SJSA1 (cell line): ENCODE results near the gene HDAC4. TPM values are rescaled to one million over a fixed set of nuclear protein-coding genes. Genes with fewer than 3 reads are reported as not detected.

Experiments used
- DNase-seq, 2 experiments: peaks; one replicate each; pipeline ENCODE4 v3.0.0-alpha.2; 2015 to 2020; ENCODE audit warnings: low spot score in 2 of 2, low read depth in 1 of 2
- H3K27ac ChIP-seq: fragments of 250-450 bp; sonication (Bioruptor Pico); 2 replicates; pipeline ENCODE4 v1.5.1; 2020; ENCODE audit warnings: mild to moderate bottlenecking, moderate library complexity
- H3K27me3 ChIP-seq: fragments of 250-450 bp; sonication (Bioruptor Pico); replicated peaks from 2 replicates; pipeline ENCODE4 v1.5.1; 2020; ENCODE audit warnings: mild to moderate bottlenecking, moderate library complexity
- H3K36me3 ChIP-seq: fragments of 250-450 bp; sonication (Bioruptor Pico); 2 replicates; pipeline ENCODE4 v1.5.1; 2020; ENCODE audit warnings: mild to moderate bottlenecking
- H3K4me1 ChIP-seq: fragments of 250-450 bp; sonication (Bioruptor Pico); replicated peaks from 2 replicates; pipeline ENCODE4 v1.6.1; 2021; ENCODE audit warnings: mild to moderate bottlenecking
- H3K4me3 ChIP-seq: fragments of 250-450 bp; sonication (Bioruptor Pico); 2 replicates; pipeline ENCODE4 v1.5.1; 2020; ENCODE audit warnings: mild to moderate bottlenecking
- H3K9me3 ChIP-seq: fragments of 250-450 bp; sonication (Bioruptor Pico); replicated peaks from 2 replicates; pipeline ENCODE4 v1.5.1; 2020; ENCODE audit warnings: mild to moderate bottlenecking
- total RNA-seq: library from RNA; depleted of rRNA; stranded (reverse); fragments of >200 nt; shearing (Covaris generic); gene quantifications from 2 replicates; pipeline ENCODE4 v1.2.3, GENCODE V29; 2014

HDAC4 gene
- total RNA-seq, 1 experiment from 2014 or later = 13.2 TPM

DNA sequence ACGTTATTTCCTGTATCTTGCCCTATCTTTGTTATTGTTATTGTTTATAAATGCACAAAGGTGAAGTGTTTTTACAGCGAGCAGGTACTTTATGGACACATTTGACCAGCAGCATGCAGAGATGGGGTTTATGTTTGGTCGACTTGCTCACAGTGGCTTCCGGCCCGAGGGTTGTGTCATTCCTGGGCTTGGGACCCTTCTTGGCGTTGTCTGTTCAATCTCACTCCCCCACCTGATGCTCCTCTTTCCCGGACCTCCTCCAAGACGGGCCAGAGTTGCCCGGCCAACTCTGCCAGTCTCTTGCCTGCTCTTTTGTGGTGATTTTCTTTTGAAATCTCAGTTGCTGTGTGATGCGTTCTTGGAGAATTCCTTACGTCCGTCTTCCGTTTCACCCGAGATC lies 399.0 kb downstream of the HDAC4 start:
- no peak overlapping the region for H3K4me3 ChIP-seq
- H3K36me3 ChIP-seq = no peaks in the 10 kb centered on the region
- peaks cover 27% of the 10 kb centered on the region for H3K4me1 ChIP-seq
- no peaks in the 10 kb centered on the region; the same call in 1 of the 2 replicates for H3K27me3 ChIP-seq
- no peaks in the 10 kb centered on the region for H3K9me3 ChIP-seq
- DNase-seq = no peak
- no peak overlapping the region for H3K27ac ChIP-seq

- DNase-seq = peak in 1 of 2 experiments; percentile 31
- H3K27ac ChIP-seq = no peak overlapping the region
- H3K9me3 ChIP-seq = no peaks in the 10 kb centered on the region
- H3K36me3 ChIP-seq = no peaks in the 10 kb centered on the region
- no peak overlapping the region for H3K4me3 ChIP-seq
- peaks cover 40% of the 10 kb centered on the region for H3K4me1 ChIP-seq
- H3K27me3 ChIP-seq = no peaks in the 10 kb centered on the region
These were observed 400.2 kb downstream of the HDAC4 start for GRCh38 chr2:239000500-239001073.

GRCh38 chr2:239000089-239000488 lies 400.7 kb downstream of the HDAC4 start:
- Histone ChIP-seq H3K9me3 (no peaks in the 10 kb centered on the region), H3K36me3 (no peaks in the 10 kb centered on the region), H3K4me1 (peaks cover 45% of the 10 kb centered on the region), H3K27ac (no peak overlapping the region), H3K27me3 (no peaks in the 10 kb centered on the region), H3K4me3 (no peak overlapping the region)
- peak in 1 of 2 experiments; percentile 10 for DNase-seq

DNA sequence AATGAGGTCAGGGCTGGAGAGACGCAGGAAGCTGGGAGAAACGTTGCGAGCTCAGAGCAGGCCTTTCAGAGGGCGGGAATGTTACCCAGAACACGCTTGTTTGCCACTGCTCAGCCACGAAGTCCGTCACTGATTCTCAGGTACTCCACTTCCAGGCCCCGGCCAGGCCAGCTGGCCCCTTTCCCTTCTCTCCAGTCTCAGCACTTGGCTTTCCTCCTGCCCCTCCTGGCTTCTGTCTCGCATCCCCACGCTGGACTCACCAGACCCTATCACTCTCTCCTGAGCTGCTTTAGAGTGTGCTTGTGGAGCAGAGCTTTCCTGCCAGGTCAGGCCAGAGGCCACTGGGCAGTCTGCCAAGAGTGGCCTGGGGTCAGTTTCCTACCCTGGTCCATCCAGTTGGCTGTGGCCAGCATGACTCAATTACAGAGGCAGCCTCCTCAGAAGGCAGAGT lies 401.5 kb downstream of the HDAC4 start:
- Histone ChIP-seq H3K27ac (no peak overlapping the region), H3K27me3 (no peaks in the 10 kb centered on the region), H3K9me3 (peaks cover 7% of the 10 kb centered on the region; the same call in 1 of the 2 replicates), H3K4me3 (no peak overlapping the region), H3K4me1 (peaks cover 47% of the 10 kb centered on the region), H3K36me3 (no peaks in the 10 kb centered on the region)
- DNase-seq = peak; percentile 46 to 52

GRCh38 chr2:238998801-238999200 lies 402.0 kb downstream of the HDAC4 start:
- Histone ChIP-seq H3K27me3 (no peaks in the 10 kb centered on the region), H3K36me3 (no peaks in the 10 kb centered on the region), H3K4me1 (peaks cover 47% of the 10 kb centered on the region), H3K9me3 (peaks cover 10% of the 10 kb centered on the region; the same call in 1 of the 2 replicates), H3K4me3 (no peak overlapping the region), H3K27ac (no peak overlapping the region)
- peak in 1 of 2 experiments; percentile 1 for DNase-seq
